Measurements from ENCODE around the gene RGS18. TPM values are rescaled to one million over a fixed set of nuclear protein-coding genes. Genes with fewer than 3 reads are reported as not detected.
"Not testable (repeated sequence)": the region's sequence is repeated elsewhere in the genome, so short reads cannot be mapped to it uniquely, and the experiment has no call there.

RGS18 gene
- polyA plus RNA-seq, 3 donors: 43.7 to 57.0 (median 49.0) TPM

- DNase-seq: peak; percentile 53 to 73 (median 65)
- H3K4me3 ChIP-seq (replicated peaks in 1 of 3; ENCODE audit: low read depth in 2 of 3, low read length in 3 of 3): peak overlapping the region; percentile 83 to 99 (median 88)
- Mint-ChIP-seq H3K4me3 (peak overlapping the region; percentile 67 to 94), H3K9me3 (peaks cover 0 to 10% (median 0%) of the 10 kb centered on the region in 7 donors), H3K27me3 (ENCODE audit: low read depth in 3 of 3) (no peaks in the 10 kb centered on the region), H3K36me3 (peaks cover 17 to 42% of the 10 kb centered on the region in 2 donors), H3K4me1 (peaks cover 45% of the 10 kb centered on the region), H3K27ac (peak overlapping the region; percentile 88 to 97 (median 93))
- peak overlapping the region; percentile 78 for H3K4me2 ChIP-seq (replicated peaks; ENCODE audit: extremely low read depth, low read length, poor library complexity, severe bottlenecking)
- H4K20me1 ChIP-seq (ENCODE audit: insufficient read depth, low read length): peaks cover under 1% of the 10 kb centered on the region
- TF ChIP-seq CTCF (IDR thresholded peaks at IDR 0.05): no peak
- WGBS (ENCODE audit: insufficient coverage): 17% methylated on average over 1 of the region's 5 CpGs
- peak overlapping the region; percentile 35 for H3K9ac ChIP-seq (ENCODE audit: insufficient read depth, low read length, poor library complexity, severe bottlenecking)
- peak overlapping the region; percentile 65 to 85 for H3K27ac ChIP-seq (ENCODE audit: low read depth in 1 of 2, low read length in 2 of 2)
- H2AFZ ChIP-seq (ENCODE audit: insufficient read depth, low read depth, low read length, poor library complexity, severe bottlenecking): no peak overlapping the region
- H3K36me3 ChIP-seq (replicated peaks in 1 of 2; ENCODE audit: control insufficient read depth in 1 of 2, insufficient read depth in 2 of 2, low read length in 2 of 2): peaks cover 9 to 12% of the 10 kb centered on the region in 2 donors
- no peaks in the 10 kb centered on the region for H3K27me3 ChIP-seq (ENCODE audit: control insufficient read depth in 2 of 2, insufficient read depth in 2 of 2, low read length in 2 of 2)
- intact Hi-C loops (cut with micrococcal nuclease): loop anchor here in 1 of 2 donors (5.0 kb wide), 1 partner anchor 645 kb away; the partner anchor contains the start of gene RGS2
- H3K9me3 ChIP-seq (replicated peaks in 1 of 2; ENCODE audit: control insufficient read depth in 1 of 2, insufficient read depth in 1 of 2, low read length in 2 of 2): peaks cover 0 to 5% of the 10 kb centered on the region in 2 donors
- H3K79me2 ChIP-seq (ENCODE audit: insufficient read depth, low read length): peaks cover 94% of the 10 kb centered on the region
- peaks cover 40 to 76% of the 10 kb centered on the region in 2 donors for H3K4me1 ChIP-seq (ENCODE audit: control insufficient read depth in 1 of 2, insufficient read depth in 2 of 2, low read length in 2 of 2)
Observed at GRCh38 chr1:192162376-192162775, 4.1 kb downstream of the RGS18 start.

- H3K36me3 Mint-ChIP-seq: peaks cover 17 to 42% of the 10 kb centered on the region in 2 donors
- 80% methylated on average over 5 of the region's 7 CpGs for whole genome bisulfite sequencing (ENCODE audit: insufficient coverage)
- H3K9me3 Mint-ChIP-seq: peaks cover 0 to 10% (median 0%) of the 10 kb centered on the region in 7 donors
- H3K9me3 ChIP-seq (replicated peaks in 1 of 2; ENCODE audit: control insufficient read depth in 1 of 2, insufficient read depth in 1 of 2, low read length in 2 of 2); intact Hi-C loops (cut with micrococcal nuclease); H3K9ac ChIP-seq (ENCODE audit: insufficient read depth, low read length, poor library complexity, severe bottlenecking); H3K4me2 ChIP-seq (replicated peaks; ENCODE audit: extremely low read depth, low read length, poor library complexity, severe bottlenecking); H3K27me3 ChIP-seq (ENCODE audit: control insufficient read depth in 2 of 2, insufficient read depth in 2 of 2, low read length in 2 of 2); H2AFZ ChIP-seq (ENCODE audit: insufficient read depth, low read depth, low read length, poor library complexity, severe bottlenecking); H3K4me3 Mint-ChIP-seq; H3K27me3 Mint-ChIP-seq (ENCODE audit: low read depth in 3 of 3); DNase-seq; H3K4me3 ChIP-seq (replicated peaks in 1 of 3; ENCODE audit: low read depth in 2 of 3, low read length in 3 of 3): not testable (repeated sequence)
- Histone ChIP-seq H3K4me1 (ENCODE audit: control insufficient read depth in 1 of 2, insufficient read depth in 2 of 2, low read length in 2 of 2) (peaks cover 54 to 95% of the 10 kb centered on the region in 2 donors), H3K79me2 (ENCODE audit: insufficient read depth, low read length) (peaks cover 99% of the 10 kb centered on the region), H4K20me1 (ENCODE audit: insufficient read depth, low read length) (peaks cover 11% of the 10 kb centered on the region), H3K36me3 (replicated peaks in 1 of 2; ENCODE audit: control insufficient read depth in 1 of 2, insufficient read depth in 2 of 2, low read length in 2 of 2) (peaks cover 9 to 12% of the 10 kb centered on the region in 2 donors), H3K27ac (ENCODE audit: low read depth in 1 of 2, low read length in 2 of 2) (peak overlapping the region in 1 of 2 donors; percentile 44)
- H3K27ac Mint-ChIP-seq: peak overlapping the region; percentile 55 to 87 (median 70)
- H3K4me1 Mint-ChIP-seq: peaks cover 60% of the 10 kb centered on the region
Observed at GRCh38 chr1:192165002-192165401, 6.7 kb downstream of the RGS18 start.
